ENCODE data around the gene NOS1AP.

DNA sequence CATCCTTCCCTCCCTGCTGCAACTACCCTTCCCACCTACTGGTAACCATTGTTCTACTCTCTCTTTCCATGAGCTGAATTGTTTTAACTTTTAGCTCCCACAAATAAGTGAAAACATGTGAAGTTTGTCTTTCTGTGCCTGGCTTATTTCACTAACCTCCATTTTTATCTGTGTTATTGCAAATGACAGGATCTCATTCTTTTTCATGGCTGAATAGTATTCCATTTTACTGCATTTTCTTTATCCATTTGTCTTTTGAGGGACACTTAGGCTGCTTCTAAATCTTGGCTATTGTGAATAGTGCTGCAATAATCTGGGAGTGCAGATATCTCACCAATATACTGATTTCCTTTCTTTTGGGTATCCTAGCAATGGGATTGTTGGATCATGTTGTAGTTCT is 80.6 kb downstream of the NOS1AP start:
- TF ChIP-seq, protein P1, sequence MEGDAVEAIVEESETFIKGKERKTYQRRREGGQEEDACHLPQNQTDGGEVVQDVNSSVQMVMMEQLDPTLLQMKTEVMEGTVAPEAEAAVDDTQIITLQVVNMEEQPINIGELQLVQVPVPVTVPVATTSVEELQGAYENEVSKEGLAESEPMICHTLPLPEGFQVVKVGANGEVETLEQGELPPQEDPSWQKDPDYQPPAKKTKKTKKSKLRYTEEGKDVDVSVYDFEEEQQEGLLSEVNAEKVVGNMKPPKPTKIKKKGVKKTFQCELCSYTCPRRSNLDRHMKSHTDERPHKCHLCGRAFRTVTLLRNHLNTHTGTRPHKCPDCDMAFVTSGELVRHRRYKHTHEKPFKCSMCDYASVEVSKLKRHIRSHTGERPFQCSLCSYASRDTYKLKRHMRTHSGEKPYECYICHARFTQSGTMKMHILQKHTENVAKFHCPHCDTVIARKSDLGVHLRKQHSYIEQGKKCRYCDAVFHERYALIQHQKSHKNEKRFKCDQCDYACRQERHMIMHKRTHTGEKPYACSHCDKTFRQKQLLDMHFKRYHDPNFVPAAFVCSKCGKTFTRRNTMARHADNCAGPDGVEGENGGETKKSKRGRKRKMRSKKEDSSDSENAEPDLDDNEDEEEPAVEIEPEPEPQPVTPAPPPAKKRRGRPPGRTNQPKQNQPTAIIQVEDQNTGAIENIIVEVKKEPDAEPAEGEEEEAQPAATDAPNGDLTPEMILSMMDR (IDR thresholded peaks at IDR 0.05; ENCODE audit: low read depth, low read length, poor library complexity, severe bottlenecking): no peak
- no peak for TF ChIP-seq EZH2phosphoT487 (IDR thresholded peaks at IDR 0.05; ENCODE audit: borderline replicate concordance, low read length)

Measured in DOHH2 (cell line).